Frontal cortex (tissue), 4 donors: ENCODE results near the gene SRBD1. TPM values are rescaled to one million over a fixed set of nuclear protein-coding genes. Genes with fewer than 3 reads are reported as not detected.

Experiments
- DNase-seq, 2 donors: peaks; one replicate each; pipeline ENCODE4 v3.0.0; 2012; ENCODE audit warnings: low spot score in 2 of 2
- FAIRE-seq: peaks from 2 replicates; lab custom pipeline; 2012; peaks lifted over from hg19 to GRCh38; lab: Jason Lieb, UNC
- total RNA-seq: library from RNA; depleted of rRNA; stranded (reverse); fragments of >200 nt; gene quantifications from one replicate; pipeline ENCODE4 v1.2.3, GENCODE V29; 2014
- donor health status: control.
- donor health status: control.
- donor health status: control.

SRBD1 gene
- total RNA-seq, 1 donor from 2014 or later: 69.3 TPM

DNA sequence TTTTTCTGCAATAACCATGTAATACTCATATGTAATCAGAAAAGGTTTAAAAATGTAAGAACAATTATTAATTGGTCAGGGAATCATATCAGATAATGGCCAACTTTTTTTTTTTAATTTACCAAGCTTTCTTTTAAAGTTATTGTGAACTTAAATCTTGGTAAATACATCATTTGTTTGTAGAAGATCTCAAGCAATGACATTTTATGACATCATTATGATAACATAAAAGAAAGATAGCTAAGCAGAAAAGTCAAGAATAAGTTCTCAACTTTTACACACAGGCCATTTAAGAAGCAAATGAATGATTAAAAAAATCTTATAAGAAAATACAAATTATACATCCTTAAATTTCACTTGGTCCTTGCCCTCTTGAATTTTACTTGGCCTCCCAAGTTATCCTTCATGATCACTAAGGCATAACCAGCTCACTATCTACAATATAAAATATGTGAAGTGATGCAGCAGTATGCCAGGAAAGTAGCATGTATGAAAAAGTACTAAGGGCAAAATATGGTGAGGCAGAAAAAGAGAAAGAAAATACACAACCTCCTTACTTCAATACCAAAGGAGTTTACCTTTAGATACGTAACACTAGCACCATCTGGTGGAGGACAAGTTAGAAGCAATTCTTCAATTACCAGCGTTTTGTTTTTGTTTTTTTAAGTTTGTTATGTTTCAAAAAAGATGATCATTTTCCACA, 116.6 kb downstream of the SRBD1 start:
- DNase-seq: peak; percentile 2 to 34
- FAIRE-seq: peak; percentile 70

DNA sequence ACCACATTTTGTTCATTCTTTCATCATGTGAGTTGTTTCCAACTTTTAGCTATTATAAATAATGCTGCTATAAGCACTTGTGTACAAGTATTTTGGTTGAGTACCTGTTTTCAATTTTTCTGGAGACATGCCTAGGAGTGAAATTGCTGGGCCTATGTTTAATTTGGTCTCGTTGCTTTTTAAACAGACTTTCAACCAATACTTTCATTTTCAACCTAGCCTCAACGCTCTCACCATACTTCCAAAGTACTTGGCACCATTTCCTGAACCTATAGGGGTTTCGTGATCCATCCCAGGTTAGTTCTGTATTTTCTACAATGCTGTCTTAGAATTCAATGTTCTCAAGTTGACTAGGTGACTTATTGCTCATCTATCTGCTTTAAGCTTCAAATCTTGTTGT, 126.1 kb downstream of the SRBD1 start:
- FAIRE-seq (no peak), DNase-seq (no peak)

DNA sequence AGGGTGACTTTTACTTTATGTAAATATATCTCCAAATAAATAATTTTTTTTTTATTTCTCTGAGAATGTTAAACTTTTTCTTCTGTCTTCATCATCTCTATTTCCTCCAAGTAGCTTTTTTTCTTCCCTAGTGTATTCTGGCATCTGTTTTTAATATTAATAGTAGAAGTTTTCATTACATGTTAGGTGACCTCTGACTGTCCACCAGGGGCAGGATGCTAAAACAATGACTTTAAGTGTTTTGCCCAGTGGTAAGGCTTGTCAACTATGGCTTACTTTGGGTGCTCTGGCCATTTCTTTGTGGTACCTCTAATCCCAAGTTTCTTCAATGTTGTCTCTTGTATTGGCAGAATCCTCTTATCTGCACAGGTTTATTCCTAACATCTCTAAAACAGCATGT, 127.1 kb downstream of the SRBD1 start:
- FAIRE-seq: no peak
- DNase-seq: no peak

DNA sequence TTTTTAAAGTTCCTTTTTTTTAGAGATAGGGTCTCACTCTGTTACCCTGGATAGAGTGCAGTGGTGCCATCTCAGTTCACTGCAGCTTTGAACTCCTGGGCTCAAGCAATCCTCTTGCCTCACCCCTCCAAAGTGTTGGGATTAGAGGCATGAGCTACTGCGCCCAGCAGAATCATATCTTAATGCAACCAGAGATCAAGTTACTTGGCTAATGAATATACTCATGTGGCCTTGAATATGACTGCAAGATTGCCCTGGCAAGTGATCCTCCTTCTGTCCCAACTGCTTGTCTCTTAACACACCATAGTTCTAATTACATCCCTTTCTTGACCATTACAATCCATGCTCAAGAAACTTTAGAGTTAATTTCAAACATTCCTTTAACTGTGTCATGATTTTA, 133.5 kb downstream of the SRBD1 start:
- no peak for FAIRE-seq
- DNase-seq: no peak

DNA sequence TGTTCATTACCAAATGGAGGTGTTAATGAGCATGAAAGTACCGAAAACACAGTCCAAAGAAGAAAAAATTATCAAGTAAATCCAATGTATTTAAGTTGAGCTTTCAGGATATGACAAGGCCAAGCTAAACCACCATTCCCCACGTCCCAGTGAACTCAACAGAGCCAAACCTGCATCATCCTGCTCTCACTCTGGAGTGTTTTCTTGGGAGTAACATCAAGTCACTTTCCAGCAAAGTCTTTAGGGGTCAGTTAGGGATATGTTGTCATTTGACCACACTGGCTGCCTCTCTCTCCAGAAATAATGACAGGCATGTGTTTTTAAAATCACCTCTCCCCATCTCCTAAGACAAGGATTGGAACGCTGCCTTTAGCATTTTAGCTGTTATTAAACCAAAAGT, 140.5 kb downstream of the SRBD1 start:
- DNase-seq (no peak), FAIRE-seq (no peak)

DNA sequence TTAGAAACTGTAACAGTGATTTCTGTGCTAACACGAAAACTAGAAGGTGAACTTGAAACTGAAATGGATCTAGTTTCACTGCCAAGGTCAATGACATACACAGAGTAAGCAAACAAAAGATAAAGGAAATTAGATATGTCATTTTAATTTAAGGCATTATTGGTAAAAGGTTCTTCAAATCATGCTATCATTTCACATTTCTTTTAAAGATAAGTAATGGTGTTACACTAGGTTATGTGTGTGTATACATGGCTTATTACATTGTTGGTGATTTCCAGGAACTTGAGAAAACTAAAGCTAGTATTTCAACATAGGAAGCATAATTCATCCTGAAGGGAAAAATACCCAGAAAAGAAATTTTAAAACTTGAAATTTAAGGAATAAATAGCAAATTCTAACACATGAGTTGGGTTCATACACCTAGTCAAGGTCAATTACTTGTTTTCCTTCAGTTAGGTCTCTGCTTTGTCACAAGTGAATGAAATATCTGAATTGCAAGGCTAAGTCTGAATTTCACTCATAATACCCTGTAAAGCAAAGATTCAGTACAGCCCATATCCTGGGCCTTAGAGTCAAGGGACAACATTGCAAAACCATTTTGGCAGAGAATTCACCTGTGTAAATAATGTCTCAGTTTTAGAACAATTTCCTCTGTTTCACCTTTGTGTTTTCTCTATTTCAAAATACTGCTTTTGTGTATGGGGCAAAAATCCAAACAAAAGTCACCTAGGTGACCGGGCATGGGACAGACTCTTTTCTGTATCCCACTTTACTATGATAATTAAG, 141.6 kb downstream of the SRBD1 start:
- DNase-seq (no peak), FAIRE-seq (no peak)

DNA sequence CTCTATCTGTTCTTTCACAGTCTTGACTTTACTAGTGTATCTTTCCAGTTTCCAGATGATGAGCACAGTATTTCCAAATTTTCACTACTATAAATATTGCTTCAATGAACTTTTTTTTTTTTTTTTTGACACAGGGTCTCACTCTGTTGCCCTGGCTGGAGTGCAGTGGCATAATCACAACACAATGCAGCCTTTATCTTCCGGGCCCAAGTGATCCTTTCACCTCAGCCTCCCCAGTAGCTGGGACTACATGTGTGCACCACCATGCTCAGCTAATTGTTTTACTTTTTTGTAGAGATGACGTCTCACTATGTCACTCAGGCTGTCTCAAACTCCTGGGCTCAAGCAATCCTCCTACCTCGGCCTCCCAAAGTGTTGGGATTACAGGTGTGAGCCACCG, 142.8 kb downstream of the SRBD1 start:
- FAIRE-seq: no peak
- no peak for DNase-seq

DNA sequence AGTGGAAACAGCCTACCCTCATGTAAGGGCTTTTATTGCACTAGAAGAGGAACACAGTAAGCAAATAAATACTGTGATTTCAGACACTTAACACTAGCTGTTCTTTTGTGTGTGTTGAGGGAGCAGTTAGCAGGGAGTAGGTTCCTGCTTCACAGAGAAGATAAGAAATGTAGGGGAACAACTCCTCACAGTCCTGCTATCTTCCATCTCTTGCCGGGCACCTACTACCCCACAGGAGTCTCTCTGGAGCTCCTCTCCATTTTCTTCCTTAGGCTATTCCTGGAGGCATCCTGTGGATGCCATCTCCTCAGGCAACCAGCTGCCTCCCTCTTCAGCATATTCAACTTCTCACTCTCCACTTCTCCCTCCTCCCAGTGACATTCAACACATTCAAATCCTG, 145.0 kb downstream of the SRBD1 start:
- FAIRE-seq (no peak), DNase-seq (no peak)

DNA sequence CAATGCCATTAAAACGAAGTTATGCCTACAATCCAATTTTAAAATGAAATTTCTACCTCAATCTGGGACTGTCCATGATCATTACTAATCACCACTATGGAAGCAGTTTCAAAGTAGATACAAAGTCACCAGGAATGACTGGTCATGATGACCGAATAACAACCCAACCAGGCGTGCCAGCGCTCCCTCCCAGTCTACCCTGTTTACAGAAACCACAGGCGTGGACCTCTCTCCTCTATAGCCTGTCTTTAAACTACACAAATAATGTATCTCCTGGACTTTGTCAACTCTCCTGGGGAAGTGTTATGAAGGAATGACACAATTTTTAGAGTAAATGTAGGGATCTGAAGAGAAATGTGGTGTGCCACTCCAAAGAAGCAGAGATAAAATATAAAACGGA, 150.2 kb downstream of the SRBD1 start:
- no peak for FAIRE-seq
- DNase-seq: no peak

DNA sequence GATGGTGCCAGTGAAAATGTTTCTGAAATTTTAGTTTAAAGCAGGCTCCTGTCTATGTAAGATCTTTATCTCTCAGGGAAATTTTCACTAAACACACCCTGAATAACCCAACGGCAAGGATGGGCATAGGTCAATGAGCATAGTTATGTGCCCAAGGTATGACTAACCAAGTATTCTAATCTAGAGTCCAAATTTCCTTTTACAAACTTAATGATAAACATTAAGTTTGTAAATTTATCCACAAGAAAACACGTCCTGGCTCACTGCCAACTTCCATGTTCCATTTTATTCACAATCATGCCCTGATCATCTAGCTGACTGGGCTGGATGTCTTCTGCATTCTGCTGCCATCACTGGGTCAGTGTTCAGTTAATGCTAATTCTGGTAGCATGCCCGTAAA, 151.2 kb downstream of the SRBD1 start:
- FAIRE-seq (no peak), DNase-seq (no peak)

DNA sequence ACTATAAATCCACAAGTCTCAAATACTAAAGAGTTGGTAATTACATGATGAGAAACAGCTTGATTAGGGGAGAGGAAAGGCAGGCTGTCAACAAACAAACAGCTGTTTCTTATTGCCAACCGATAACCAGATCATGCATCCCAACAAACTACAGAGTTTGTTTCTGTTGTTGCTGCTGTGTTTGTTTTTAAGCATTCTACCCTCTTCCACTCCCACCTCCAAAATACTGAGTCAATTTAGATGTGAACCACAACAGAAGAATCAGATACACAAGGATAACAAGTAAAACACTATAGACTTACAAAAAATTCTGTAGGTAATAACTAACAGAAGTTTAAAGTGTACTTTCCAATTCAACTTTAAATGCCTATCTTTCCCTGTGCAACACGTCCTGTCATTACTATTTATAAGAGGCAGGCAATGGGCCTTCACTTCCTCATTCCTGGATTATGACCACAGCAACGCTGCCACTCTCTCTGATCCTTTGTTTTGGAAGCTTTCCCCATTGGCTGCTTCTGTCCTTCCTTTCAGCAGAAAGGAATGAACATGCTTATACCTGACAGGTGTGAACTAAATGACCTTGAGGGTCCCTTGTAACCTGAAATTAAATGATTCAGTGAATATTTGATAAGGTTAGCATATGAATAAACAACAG, 152.0 kb downstream of the SRBD1 start:
- DNase-seq (no peak), FAIRE-seq (no peak)

DNA sequence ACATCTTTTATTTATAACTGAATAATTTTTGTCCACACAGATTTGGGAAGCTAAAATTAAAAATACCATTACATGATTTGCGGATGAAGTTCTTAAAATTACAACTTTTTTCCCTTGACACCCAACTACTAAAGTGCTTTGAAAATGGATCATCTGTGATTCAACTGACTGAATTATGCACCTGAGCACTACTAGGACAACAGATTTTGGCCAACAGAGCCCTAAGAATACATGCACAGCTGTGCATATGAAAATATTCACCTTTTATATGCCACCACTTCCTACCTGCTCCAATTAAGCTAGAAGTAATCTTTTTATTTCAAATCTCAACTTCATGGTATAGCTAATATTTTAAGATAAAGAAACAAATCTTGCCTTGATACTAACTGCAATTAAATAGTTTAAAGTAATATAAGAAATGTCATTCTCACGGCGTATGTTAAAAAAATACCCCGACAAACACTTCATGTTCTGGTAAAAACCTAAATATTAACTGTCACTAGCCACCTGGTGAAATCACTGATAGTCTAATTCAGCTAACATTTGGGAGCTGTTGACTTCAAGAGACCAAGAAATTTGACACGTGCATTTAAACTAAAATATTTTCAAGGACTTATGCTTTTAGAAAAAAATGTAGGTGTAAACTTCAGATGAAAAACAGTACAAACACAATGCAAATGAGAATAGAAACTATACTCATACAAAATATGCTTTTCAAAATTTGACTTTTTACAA, 153.7 kb downstream of the SRBD1 start:
- no peak for DNase-seq
- FAIRE-seq: no peak

DNA sequence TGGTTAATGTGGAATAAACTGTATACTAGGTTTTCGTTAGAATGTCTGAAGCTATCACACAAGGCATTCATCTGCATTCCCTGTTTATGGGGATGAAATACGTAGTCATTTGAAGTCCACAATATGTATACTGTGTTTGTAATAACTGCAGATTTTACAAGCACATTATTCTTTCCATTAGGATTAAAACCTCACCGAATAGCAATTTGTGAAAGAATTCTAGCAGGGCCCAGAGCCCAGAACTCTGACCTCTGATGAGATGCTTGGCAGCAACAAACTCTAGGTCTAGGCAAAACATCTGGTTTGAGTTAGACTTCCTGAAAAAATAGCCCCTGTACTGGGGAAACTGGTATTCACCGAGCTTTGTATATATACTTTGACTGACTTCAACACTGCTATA, 158.2 kb downstream of the SRBD1 start:
- DNase-seq (no peak), FAIRE-seq (no peak)

DNA sequence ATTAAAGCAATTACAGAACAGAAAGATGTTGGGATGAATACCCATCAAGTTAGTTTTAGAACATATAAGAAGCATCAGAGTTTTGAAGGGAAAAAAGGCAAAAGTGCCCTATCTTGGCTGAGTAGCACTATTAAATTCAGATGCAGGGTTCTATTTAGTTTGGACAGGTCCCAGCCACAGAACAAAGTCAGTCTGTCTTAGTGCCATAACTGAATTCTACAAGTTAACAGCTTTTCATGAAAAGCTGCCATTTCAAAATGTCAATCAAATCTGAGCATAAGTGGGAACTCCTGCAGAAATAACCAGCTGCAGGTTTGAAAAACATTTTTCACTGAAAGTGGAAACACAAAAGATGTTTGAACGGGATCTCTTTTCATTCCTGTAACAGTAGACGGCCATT, 160.4 kb downstream of the SRBD1 start:
- no peak for FAIRE-seq
- no peak for DNase-seq

DNA sequence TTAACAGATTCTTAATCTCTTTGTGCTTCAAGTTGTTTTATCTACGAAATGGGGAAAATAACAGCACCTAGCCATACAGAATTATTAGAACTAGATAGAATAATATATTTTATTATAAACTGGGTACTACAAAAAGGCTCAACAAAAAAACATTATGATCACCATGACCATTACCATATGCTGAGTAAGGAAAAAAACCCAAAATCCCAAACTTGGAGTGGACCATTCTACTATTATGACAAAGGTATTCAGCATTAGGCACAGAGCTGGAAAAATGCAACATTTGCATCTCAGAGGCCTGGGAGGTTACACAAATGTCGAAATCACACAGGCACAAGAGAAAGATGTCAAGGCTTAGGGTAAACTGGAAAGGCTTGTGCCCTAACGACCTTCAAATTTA, 162.8 kb downstream of the SRBD1 start:
- no peak for DNase-seq
- FAIRE-seq: no peak

DNA sequence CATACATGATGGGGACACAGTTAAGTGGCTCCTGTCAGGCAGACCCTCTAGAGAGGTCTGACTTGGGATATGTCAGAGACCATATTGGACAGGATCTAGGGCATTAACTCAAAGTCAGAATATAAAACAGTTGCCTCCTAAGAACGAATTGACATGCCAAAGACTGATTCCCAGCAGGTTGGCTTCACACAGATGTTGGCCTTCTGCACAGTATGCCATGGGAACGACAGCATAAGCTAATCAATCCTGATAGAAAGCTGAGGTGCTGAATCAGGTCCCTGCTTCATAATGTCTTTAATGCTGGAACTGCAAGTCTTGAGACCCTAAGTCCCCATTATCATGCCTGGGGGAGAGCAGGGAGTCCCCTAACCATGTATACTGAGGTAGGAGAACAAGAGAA, 165.1 kb downstream of the SRBD1 start:
- DNase-seq: no peak
- FAIRE-seq: no peak

DNA sequence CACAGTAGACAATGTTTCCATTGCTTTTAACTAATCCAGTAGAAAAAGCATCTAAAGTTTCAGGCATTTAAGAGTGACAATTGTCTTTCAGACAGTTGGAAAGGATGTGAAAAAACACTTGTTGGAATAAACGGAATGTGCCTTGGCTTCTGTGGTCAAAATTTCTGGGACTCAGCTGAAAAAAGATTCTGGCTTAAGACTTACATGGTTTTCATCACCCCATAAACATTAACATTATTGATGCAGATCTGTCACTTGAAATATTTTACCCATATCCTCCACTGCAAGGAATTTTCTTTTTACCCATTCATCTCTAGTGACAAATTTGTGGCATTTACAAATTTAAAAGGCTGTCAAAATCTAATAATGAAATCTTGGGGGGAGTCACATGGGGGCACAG, 166.0 kb downstream of the SRBD1 start:
- no peak for DNase-seq
- FAIRE-seq: no peak

DNA sequence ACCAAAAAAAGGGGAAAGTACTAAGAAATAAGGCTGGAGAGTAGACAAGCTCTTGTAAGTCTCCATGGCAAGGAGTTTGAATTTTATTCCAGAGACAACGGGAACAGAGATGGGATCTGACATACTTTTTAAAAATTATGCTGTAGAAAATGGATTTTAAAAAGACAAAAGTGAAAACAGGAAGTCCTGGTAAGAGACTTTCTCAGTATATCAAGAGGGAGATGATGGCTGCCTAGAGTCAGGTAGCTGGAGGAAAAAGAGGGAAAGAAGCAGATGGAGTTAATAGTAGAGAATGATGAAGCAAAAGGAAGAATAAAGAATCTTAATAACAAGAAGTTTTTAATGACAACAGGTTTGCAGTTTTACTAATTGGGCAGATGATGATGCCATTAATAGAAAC, 168.1 kb downstream of the SRBD1 start:
- FAIRE-seq: no peak
- DNase-seq: no peak

DNA sequence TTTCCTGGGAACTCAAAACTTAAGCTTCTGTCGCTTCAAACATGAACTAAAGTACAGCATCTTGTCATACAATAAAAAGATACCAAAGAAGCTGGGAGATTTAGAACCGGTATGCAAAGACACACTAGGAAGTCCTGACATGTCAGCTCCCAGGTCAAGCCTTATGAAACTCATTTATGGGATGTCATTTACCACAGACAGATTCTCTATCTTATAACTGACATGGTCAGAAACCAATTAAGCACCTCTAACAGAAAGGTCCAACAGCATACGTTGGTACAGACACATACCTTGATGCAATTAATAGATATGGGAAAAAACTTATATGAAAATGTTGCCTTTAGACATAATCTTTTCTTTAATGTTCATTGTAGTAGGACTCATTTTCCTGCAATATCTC, 169.0 kb downstream of the SRBD1 start:
- DNase-seq (no peak), FAIRE-seq (no peak)

DNA sequence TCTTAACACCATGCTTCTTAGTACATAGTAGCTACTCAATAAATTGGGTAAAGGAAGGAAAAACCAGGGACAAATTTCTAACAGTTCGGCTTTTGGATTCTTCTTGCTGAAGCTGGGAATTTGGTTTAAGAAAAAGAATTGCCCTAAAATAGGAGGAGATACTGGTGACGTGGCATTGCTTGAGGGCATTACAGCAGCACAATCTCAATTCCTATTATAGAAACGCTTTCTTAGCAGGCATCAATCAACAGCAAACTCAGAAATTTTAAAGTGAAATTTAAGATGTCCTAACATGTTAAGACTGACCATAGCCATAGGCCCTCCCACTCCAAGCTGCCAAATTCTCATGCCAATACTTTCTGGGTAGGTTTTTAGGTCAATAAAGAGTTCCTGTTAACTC, 169.5 kb downstream of the SRBD1 start:
- no peak for FAIRE-seq
- DNase-seq: no peak
